ENCODE data around the gene METTL22. TPM values are rescaled to one million over a fixed set of nuclear protein-coding genes. Genes with fewer than 3 reads are reported as not detected.

METTL22 gene
- total and polyA plus RNA-seq, 12 donors, result 8.4 to 67.1 (median 25.3) TPM

DNA sequence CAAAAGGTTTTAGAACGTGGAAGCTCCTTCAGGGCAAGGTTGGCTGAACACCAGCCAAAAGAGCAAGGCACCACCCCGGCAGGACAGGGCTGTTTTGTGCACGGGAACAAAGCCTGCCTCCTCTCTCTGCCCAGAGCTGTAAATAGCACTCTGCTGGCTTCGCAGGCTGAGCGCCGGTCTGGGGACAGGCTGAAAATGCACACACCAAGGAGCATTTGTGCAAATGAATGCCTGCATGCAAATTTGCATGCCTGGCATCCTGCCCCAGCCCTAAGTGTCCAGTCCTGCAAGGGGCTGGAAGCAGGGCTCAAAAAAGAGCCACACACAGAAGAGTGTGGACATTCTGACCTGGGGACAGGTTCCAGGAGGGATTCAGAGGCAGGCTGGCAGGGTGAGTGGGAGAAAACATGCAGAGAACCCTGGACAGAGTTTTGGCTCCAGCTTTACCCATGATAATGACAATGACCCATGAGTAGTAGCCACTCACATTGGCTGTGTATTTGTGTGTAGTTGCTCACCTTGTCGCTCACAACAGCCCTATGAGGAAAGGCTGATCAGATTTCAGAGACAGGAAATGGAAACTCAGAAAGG, 64.6 kb downstream of the METTL22 start:
- peaks cover 0 to 7% of the 10 kb centered on the region in 2 donors for H3K4me1 ChIP-seq (replicated peaks in 1 of 2)
- no peaks in the 10 kb centered on the region for H3K36me3 ChIP-seq (replicated peaks in 1 of 2)
- H3K27me3 ChIP-seq, result no peaks in the 10 kb centered on the region
- TF ChIP-seq POLR2A (IDR thresholded peaks at IDR 0.05), result no peak
- TF ChIP-seq, protein P1, sequence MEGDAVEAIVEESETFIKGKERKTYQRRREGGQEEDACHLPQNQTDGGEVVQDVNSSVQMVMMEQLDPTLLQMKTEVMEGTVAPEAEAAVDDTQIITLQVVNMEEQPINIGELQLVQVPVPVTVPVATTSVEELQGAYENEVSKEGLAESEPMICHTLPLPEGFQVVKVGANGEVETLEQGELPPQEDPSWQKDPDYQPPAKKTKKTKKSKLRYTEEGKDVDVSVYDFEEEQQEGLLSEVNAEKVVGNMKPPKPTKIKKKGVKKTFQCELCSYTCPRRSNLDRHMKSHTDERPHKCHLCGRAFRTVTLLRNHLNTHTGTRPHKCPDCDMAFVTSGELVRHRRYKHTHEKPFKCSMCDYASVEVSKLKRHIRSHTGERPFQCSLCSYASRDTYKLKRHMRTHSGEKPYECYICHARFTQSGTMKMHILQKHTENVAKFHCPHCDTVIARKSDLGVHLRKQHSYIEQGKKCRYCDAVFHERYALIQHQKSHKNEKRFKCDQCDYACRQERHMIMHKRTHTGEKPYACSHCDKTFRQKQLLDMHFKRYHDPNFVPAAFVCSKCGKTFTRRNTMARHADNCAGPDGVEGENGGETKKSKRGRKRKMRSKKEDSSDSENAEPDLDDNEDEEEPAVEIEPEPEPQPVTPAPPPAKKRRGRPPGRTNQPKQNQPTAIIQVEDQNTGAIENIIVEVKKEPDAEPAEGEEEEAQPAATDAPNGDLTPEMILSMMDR (IDR thresholded peaks at IDR 0.05), result no peak
- intact Hi-C loops (cut with DNase I), result no loop called here
- no peak overlapping the region for H3K4me3 ChIP-seq
- H3K27ac ChIP-seq, result no peak overlapping the region
- WGBS, 4 donors, result 34 to 47% (median 35%) methylated on average over 4 to 7 of the region's 7 CpGs
- no peaks in the 10 kb centered on the region for H3K9me3 ChIP-seq (replicated peaks in 1 of 3)
- DNase-seq, result peak in 3 of 7 donors; percentile 4 to 54 (median 32)

DNA sequence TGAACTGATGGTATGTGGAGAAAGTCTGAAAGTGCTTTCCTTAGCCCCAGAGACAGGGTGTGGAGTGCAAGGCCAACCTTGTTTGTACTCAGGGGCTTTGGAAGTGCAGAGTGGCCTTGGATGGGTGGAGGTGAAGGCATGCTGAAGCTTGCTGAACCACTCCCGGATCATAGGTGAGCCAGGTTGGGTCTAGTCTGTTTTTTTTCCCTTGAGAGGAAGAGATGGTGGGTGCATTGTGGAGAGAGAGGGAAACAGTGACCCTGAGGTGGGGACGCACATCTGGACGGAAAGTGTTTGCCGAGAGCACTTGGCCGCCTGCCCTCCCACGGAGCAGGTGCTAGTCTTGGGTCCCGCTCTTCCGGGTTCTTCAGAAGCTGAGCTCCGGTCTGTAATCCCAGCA, 65.4 kb downstream of the METTL22 start:
- TF ChIP-seq, protein P1 (IDR thresholded peaks at IDR 0.05), result no peak
- no peak for TF ChIP-seq POLR2A (IDR thresholded peaks at IDR 0.05)
- 88 to 93% (median 90%) methylated on average over 6 to 9 of the region's 9 CpGs for WGBS, 4 donors
- intact Hi-C loops (cut with DNase I), result no loop called here
- DNase-seq, result no peak
- H3K36me3 ChIP-seq (replicated peaks in 1 of 2), result no peaks in the 10 kb centered on the region
- H3K4me3 ChIP-seq, result no peak overlapping the region
- no peaks in the 10 kb centered on the region for H3K27me3 ChIP-seq
- H3K9me3 ChIP-seq (replicated peaks in 1 of 3), result no peaks in the 10 kb centered on the region
- peaks cover 0 to 7% of the 10 kb centered on the region in 2 donors for H3K4me1 ChIP-seq (replicated peaks in 1 of 2)
- no peak overlapping the region for H3K27ac ChIP-seq

DNA sequence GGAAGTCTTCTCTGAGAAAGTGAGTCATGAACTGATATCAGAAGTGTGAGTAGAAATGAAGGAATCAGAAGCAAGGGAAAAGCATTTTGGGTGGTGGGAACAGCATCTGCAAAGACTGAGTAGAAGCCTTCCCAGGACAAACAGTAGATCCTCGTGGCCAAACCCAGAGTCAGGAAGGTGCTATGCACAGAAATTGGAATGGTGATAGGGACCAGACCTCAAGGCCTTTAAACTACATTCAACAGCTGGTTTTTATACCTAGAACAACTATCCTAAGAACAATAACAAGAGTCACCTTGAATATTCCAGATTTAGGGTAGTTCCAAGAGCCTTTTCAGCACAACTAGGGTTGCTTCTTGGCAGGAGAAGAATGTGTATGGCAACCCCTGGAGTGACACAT, 68.2 kb downstream of the METTL22 start:
- H3K27ac ChIP-seq, result no peak overlapping the region
- TF ChIP-seq, protein P1 (IDR thresholded peaks at IDR 0.05), result no peak
- no peak for TF ChIP-seq POLR2A (IDR thresholded peaks at IDR 0.05)
- no peaks in the 10 kb centered on the region for H3K36me3 ChIP-seq (replicated peaks in 1 of 2)
- DNase-seq, result no peak
- H3K4me3 ChIP-seq, result no peak overlapping the region
- H3K4me1 ChIP-seq (replicated peaks in 1 of 2), result peaks cover 0 to 7% of the 10 kb centered on the region in 2 donors
- no peaks in the 10 kb centered on the region for H3K9me3 ChIP-seq (replicated peaks in 1 of 3)
- 75 to 82% (median 78%) methylated on average over 1 of the region's 1 CpG for WGBS, 4 donors
- intact Hi-C loops (cut with DNase I), result no loop called here
- H3K27me3 ChIP-seq, result no peaks in the 10 kb centered on the region

DNA sequence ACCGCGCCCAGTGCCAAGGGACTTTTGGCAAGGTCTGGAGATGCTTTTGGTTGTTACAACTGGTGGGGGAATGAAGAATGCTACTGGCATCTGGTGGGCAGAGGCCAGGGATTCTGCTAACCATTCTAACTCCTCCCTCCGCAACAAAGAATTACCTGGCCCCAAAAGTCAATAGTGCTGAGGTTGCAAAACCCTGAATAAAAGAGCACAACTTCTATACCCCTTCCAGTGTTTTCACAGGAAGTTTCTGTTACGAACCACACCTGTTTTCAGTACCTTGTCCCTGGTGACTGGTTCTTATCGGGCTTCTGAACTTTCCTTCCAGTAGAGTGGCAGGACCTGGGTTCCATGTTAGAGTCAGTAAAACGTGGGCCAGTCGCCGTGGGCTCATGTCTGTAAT, 70.2 kb downstream of the METTL22 start:
- H3K27me3 ChIP-seq, result no peaks in the 10 kb centered on the region
- H3K9me3 ChIP-seq (replicated peaks in 1 of 3), result no peaks in the 10 kb centered on the region
- no peak overlapping the region for H3K27ac ChIP-seq
- no peaks in the 10 kb centered on the region for H3K4me1 ChIP-seq (replicated peaks in 1 of 2)
- TF ChIP-seq POLR2A (IDR thresholded peaks at IDR 0.05), result no peak
- TF ChIP-seq, protein P1 (IDR thresholded peaks at IDR 0.05), result no peak
- 79 to 93% (median 85%) methylated on average over 8 of the region's 8 CpGs for WGBS, 4 donors
- intact Hi-C loops (cut with DNase I), result no loop called here
- H3K36me3 ChIP-seq (replicated peaks in 1 of 2), result no peaks in the 10 kb centered on the region
- H3K4me3 ChIP-seq, result no peak overlapping the region
- DNase-seq, result no peak

All from adrenal gland (tissue), 12 donors.